Measurements from ENCODE around the gene FECH.
A peak's percentile ranks its signal among the peaks of the same experiment; 100 is the strongest.

The FECH gene

GRCh38 chr18:57586251-57587049, at the start of gene FECH:
Gene FECH, minus strand, starts transcription at chr18:57586702. Its CDS starts 82 bp downstream, at chr18:57586620.
- ChIA-PET POLR2A (no interaction called here), CTCF (interaction anchor here (2.1 kb wide), 1 partner anchor 10 kb away, joined by 6 read pairs; no protein-coding TSS in a partner anchor)
- peak within 1 kb of the TSS; percentile 74 for H3K4me3 ChIP-seq (ENCODE audit: low read depth, low read length)
- no peak for TF ChIP-seq CTCF (IDR thresholded peaks at IDR 0.05; ENCODE audit: insufficient read depth, low read length, missing control alignments)
- no peak for DNase-seq (ENCODE audit: low read depth, low spot score)

GRCh38 chr18:57635003-57635822, 48.7 kb upstream of the FECH start:
- ChIA-PET CTCF (no interaction called here), POLR2A (no interaction called here)
- H3K4me3 ChIP-seq (ENCODE audit: low read depth, low read length): no peak overlapping the region
- no peak for TF ChIP-seq CTCF (IDR thresholded peaks at IDR 0.05; ENCODE audit: insufficient read depth, low read length, missing control alignments)
- no peak for DNase-seq (ENCODE audit: low read depth, low spot score)

- ChIA-PET POLR2A (interaction anchor here (1.9 kb wide), 1 partner anchor 10 kb away, joined by 5 read pairs; the partner anchor contains the start of gene NARS1), CTCF (interaction anchor here (1.3 kb wide), 1 partner anchor 9 kb away, joined by 6 read pairs; no protein-coding TSS in a partner anchor)
- no peak for TF ChIP-seq CTCF (IDR thresholded peaks at IDR 0.05; ENCODE audit: insufficient read depth, low read length, missing control alignments)
- H3K4me3 ChIP-seq (ENCODE audit: low read depth, low read length): no peak overlapping the region
- DNase-seq (ENCODE audit: low read depth, low spot score): no peak
Measured at GRCh38 chr18:57631697-57632096, 45.2 kb upstream of the FECH start.

- DNase-seq (ENCODE audit: low read depth, low spot score): no peak
- peak overlapping the region; percentile 73 for H3K4me3 ChIP-seq (ENCODE audit: low read depth, low read length)
- ChIA-PET CTCF (interaction anchor here (0.6 to 2.2 kb wide), 10 partner anchors 8 to 493 kb away, joined by 3 to 7 read pairs (median 6); no protein-coding TSS in a partner anchor), POLR2A (interaction anchor here (0.6 to 1.9 kb wide), 2 partner anchors 9 to 504 kb away, joined by 3 to 5 read pairs; partner anchors contain the start of gene NARS1)
- no peak for TF ChIP-seq CTCF (IDR thresholded peaks at IDR 0.05; ENCODE audit: insufficient read depth, low read length, missing control alignments)
Measured at GRCh38 chr18:57630754-57631595, 44.5 kb upstream of the FECH start.

GRCh38 chr18:57630002-57630753, 43.7 kb upstream of the FECH start:
- CTCF ChIA-PET: interaction anchor here (0.6 to 2.2 kb wide), 10 partner anchors 8 to 506 kb away, joined by 3 to 7 read pairs (median 6); no protein-coding TSS in a partner anchor
- DNase-seq (ENCODE audit: low read depth, low spot score): peak; percentile 68
- peak; percentile 83 for TF ChIP-seq CTCF (IDR thresholded peaks at IDR 0.05; ENCODE audit: insufficient read depth, low read length, missing control alignments)
- H3K4me3 ChIP-seq (ENCODE audit: low read depth, low read length): peak overlapping the region; percentile 73
- POLR2A ChIA-PET: interaction anchor here (0.6 to 1.9 kb wide), 2 partner anchors 8 to 505 kb away, joined by 3 to 5 read pairs; partner anchors contain the start of gene NARS1
